ENCODE data around the gene CDCA3. TPM values are rescaled to one million over a fixed set of nuclear protein-coding genes. Genes with fewer than 3 reads are reported as not detected.
A peak's percentile ranks its signal among the peaks of the same experiment; 100 is the strongest.
"Not testable (repeated sequence)": the region's sequence is repeated elsewhere in the genome, so short reads cannot be mapped to it uniquely, and the experiment has no call there.

Gene CDCA3
- total and polyA plus RNA-seq, 2 of the 4 experiments (the other 2 are of a cell fraction) = 23.5 to 61.0 TPM

GRCh38 chr12:6874015-6874368 is 22.9 kb upstream of the CDCA3 start:
- Histone ChIP-seq H3K23ac (ENCODE audit: low read depth, low read length) (peak overlapping the region; percentile 93; the same call in 1 of the 2 replicates), H3K4ac (ENCODE audit: low read depth, low read length) (peak overlapping the region; percentile 82), H3K18ac (ENCODE audit: low read depth, low read length) (peak overlapping the region; percentile 75; the same call in 1 of the 2 replicates), H3K14ac (replicated peaks; ENCODE audit: low read depth, low read length) (peak overlapping the region; percentile 86), H4K5ac (ENCODE audit: low read depth, low read length) (peak overlapping the region; percentile 77), H2BK5ac (ENCODE audit: low read depth, low read length, poor library complexity, severe bottlenecking) (peak overlapping the region; percentile 74), H2BK120ac (ENCODE audit: low read depth, low read length) (peak overlapping the region; percentile 78; the same call in 1 of the 2 replicates), H3K36me3 (ENCODE audit: control insufficient read depth, insufficient read depth, low read length) (peaks cover 31% of the 10 kb centered on the region), H3K27ac (ENCODE audit: insufficient read depth, low read length) (peak overlapping the region; percentile 83), H3K4me2 (ENCODE audit: low read depth, low read length) (peak overlapping the region; percentile 98), H2AFZ (replicated peaks; ENCODE audit: low read length, poor library complexity) (peak overlapping the region; percentile 96), H4K20me1 (ENCODE audit: insufficient read depth, low read length) (peaks cover 36% of the 10 kb centered on the region), H3K9ac (ENCODE audit: low read depth, low read length) (peak overlapping the region; percentile 77), H2AK5ac (ENCODE audit: low read depth, low read length) (peak overlapping the region; percentile 80; the same call in 1 of the 2 replicates), H3K4me1 (ENCODE audit: control insufficient read depth, insufficient read depth, low read length) (peaks cover 15% of the 10 kb centered on the region), H3K79me1 (ENCODE audit: low read depth in 1 of 2, low read length in 2 of 2) (peaks cover 32 to 59% of the 10 kb centered on the region in 2 experiments), H4K91ac (ENCODE audit: insufficient read depth, low read depth, low read length) (0 out of 2 replicates have a peak overlapping the region, but pooled peaks have one; percentile 76), H3K4me3 (ENCODE audit: insufficient read depth, low read depth, low read length) (peak overlapping the region; percentile 83), H4K8ac (ENCODE audit: low read depth in 2 of 2, low read length in 2 of 2) (peak overlapping the region; percentile 1 to 86; a peak in 1 of 4 replicates)
- DNase-seq; H2BK20ac ChIP-seq (ENCODE audit: low read depth, low read length); ATAC-seq (ENCODE audit: low read depth); BruUV-seq (replicated peaks); dilution Hi-C loops (cut with HindIII; ENCODE audit: low sequenced_read_pairs, unreplicated experiment); H3K9me3 ChIP-seq (ENCODE audit: control insufficient read depth, insufficient read depth, low read length); POLR2A ChIA-PET (ENCODE audit: unreplicated experiment); H2AK9ac ChIP-seq (replicated peaks; ENCODE audit: low read depth, low read length, poor library complexity); in situ Hi-C loops (cut with MboI; ENCODE audit: low sequenced_read_pairs); H3K9me1 ChIP-seq (ENCODE audit: insufficient read depth, low read length); H3K27me3 ChIP-seq (ENCODE audit: control insufficient read depth, insufficient read depth, low read length); H3K56ac ChIP-seq (ENCODE audit: extremely low read depth, insufficient read depth, low read length); H2BK15ac ChIP-seq (ENCODE audit: low read depth, low read length): not testable (repeated sequence)
- intact Hi-C loops (cut with micrococcal nuclease) = loop anchor here (5.0 kb wide), 1 partner anchor 238 kb away; no protein-coding TSS in a partner anchor
- 90% methylated on average over 2 of the region's 9 CpGs; no CpG with 5 or more reads in 1 of the 2 experiments for WGBS, 2 experiments (ENCODE audit: extremely low coverage in 2 of 2, insufficient read length in 1 of 2)
- CTCF ChIA-PET = interaction anchor here (2.4 to 3.0 kb wide), 2 partner anchors 17 to 22 kb away, joined by 10 to 17 read pairs; partner anchors contain the start of genes CDCA3 and USP5
